IMR-90 (cell line): ENCODE measurements around the gene PRR29.

Experiments
- POLR2A ChIP-seq: IDR thresholded peaks from 2 replicates; pipeline ENCODE4 v1.6.1; 2012; ENCODE audit warnings: mild to moderate bottlenecking, low read depth, low read length
- RFX5 ChIP-seq: IDR thresholded peaks from 2 replicates; pipeline ENCODE4 v1.8.0; 2012; ENCODE audit warnings: low read depth, mild to moderate bottlenecking, low read length, moderate library complexity
- TF ChIP-seq, protein P1 (sequence below): conservative IDR thresholded peaks from 2 replicates; pipeline ENCODE4 v1.5.1; 2012; ENCODE audit warnings: mild to moderate bottlenecking, low read depth, low read length, improper control_type of control experiment

DNA sequence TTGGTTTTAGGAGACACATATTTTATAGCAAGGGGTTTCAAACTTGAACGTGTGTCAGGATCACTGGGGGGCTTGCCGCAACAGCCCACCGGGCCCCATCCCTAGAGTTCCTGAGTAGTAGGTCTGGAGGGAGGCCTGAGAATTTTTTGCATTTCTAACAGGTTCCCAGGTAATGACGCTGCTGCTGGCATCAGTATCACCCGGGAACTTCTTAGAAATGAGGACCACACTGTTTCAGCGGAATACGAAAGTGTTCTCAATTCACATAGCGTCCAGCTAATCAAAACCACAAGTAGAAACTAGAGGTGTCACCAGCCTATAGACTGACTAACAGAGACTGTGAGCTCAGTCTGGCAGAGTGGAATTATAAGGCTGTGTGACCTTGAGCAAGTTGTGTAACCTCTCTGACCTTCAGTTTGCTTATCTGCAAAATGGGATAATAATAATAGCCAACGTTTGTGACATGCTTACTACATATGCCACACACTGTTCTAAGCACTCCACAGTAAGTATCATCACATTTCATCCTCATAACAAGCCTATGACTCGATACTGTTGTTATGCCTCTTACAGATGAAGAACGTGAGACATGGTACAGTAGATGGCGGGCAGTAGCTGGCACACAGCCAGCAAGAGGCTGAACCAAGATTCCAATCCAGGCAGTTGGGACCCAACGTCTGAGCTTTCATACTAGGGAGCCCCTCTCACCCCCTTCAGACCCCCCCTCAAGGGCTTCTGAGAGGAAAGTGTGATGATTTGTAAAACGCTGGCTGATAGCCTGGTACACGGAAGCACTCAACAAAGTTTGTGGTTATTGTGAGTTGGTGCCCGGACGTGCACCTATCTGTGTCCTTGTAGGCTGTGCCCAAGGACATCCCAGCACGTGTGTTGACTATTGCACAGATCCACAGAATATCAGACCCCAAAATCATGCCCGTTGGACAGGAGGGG is 26.9 kb downstream of the PRR29 start:
- TF ChIP-seq POLR2A (no peak), RFX5 (no peak)
- TF ChIP-seq, protein P1, sequence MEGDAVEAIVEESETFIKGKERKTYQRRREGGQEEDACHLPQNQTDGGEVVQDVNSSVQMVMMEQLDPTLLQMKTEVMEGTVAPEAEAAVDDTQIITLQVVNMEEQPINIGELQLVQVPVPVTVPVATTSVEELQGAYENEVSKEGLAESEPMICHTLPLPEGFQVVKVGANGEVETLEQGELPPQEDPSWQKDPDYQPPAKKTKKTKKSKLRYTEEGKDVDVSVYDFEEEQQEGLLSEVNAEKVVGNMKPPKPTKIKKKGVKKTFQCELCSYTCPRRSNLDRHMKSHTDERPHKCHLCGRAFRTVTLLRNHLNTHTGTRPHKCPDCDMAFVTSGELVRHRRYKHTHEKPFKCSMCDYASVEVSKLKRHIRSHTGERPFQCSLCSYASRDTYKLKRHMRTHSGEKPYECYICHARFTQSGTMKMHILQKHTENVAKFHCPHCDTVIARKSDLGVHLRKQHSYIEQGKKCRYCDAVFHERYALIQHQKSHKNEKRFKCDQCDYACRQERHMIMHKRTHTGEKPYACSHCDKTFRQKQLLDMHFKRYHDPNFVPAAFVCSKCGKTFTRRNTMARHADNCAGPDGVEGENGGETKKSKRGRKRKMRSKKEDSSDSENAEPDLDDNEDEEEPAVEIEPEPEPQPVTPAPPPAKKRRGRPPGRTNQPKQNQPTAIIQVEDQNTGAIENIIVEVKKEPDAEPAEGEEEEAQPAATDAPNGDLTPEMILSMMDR, result no peak
